Measurements from ENCODE around the gene FAIM2. TPM values are rescaled to one million over a fixed set of nuclear protein-coding genes. Genes with fewer than 3 reads are reported as not detected.
A peak's percentile ranks its signal among the peaks of the same experiment; 100 is the strongest.

FAIM2 gene
- total RNA-seq, 1 experiment from 2014 or later, result 0.49 TPM

GRCh38 chr12:49895773-49896172, 7.9 kb downstream of the FAIM2 start:
- Histone ChIP-seq H3K4me1 (ENCODE audit: control insufficient read depth, insufficient read depth, low read length) (no peaks in the 10 kb centered on the region; the same call in 1 of the 2 replicates), H3K4me3 (ENCODE audit: low read depth in 2 of 2, low read length in 2 of 2) (no peak overlapping the region), H3K27me3 (ENCODE audit: control insufficient read depth, insufficient read depth, low read length) (no peaks in the 10 kb centered on the region), H3K27ac (ENCODE audit: low read length) (peak overlapping the region; percentile 34; the same call in 1 of the 2 replicates), H3K36me3 (ENCODE audit: control insufficient read depth, insufficient read depth, low read length) (no peaks in the 10 kb centered on the region), H3K9me3 (ENCODE audit: control insufficient read depth, insufficient read depth, low read depth, low read length) (no peaks in the 10 kb centered on the region)
- ATAC-seq (no peak), DNase-seq (ENCODE audit: low read depth, low spot score) (no peak)
- in situ Hi-C loops (cut with HindIII; ENCODE audit: low pct_unique_long_range_greater_than_20kb, low sequenced_read_pairs) (no loop called here), intact Hi-C loops (cut with micrococcal nuclease; ENCODE audit: unreplicated experiment) (no loop called here)
- CTCF ChIA-PET, result no interaction called here
- TF ChIP-seq SIN3A (IDR thresholded peaks at IDR 0.05; ENCODE audit: borderline replicate concordance, insufficient read depth, low read depth, low read length), result no peak
- TF ChIP-seq POLR2AphosphoS5 (IDR thresholded peaks at IDR 0.05; ENCODE audit: low read depth, low read length), result no peak
- no peak for TF ChIP-seq TCF7L2 (IDR thresholded peaks at IDR 0.05; ENCODE audit: low read depth, low read length)
- no peak for TF ChIP-seq REST (IDR thresholded peaks at IDR 0.05; ENCODE audit: insufficient read depth in 1 of 2, low read depth in 2 of 2, low read length in 1 of 2)
- no peak for TF ChIP-seq CTCF (IDR thresholded peaks at IDR 0.05)
- POLR2A ChIA-PET, result no interaction called here
- BruUV-seq (replicated peaks), result no TSS peak

- no TSS peak for BruUV-seq (replicated peaks)
- intact Hi-C loops (cut with micrococcal nuclease; ENCODE audit: unreplicated experiment), result no loop called here
- DNase-seq (ENCODE audit: low read depth, low spot score) (no peak), ATAC-seq (no peak)
- H3K9me3 ChIP-seq (ENCODE audit: control insufficient read depth, insufficient read depth, low read depth, low read length), result no peaks in the 10 kb centered on the region
- in situ Hi-C loops (cut with HindIII; ENCODE audit: low pct_unique_long_range_greater_than_20kb, low sequenced_read_pairs), result no loop called here
- POLR2A ChIA-PET, result no interaction called here
- TF ChIP-seq CTCF (IDR thresholded peaks at IDR 0.05) (no peak), POLR2AphosphoS5 (IDR thresholded peaks at IDR 0.05; ENCODE audit: low read depth, low read length) (no peak), REST (IDR thresholded peaks at IDR 0.05; ENCODE audit: insufficient read depth in 1 of 2, low read depth in 2 of 2, low read length in 1 of 2) (no peak), TCF7L2 (IDR thresholded peaks at IDR 0.05; ENCODE audit: low read depth, low read length) (no peak), SIN3A (IDR thresholded peaks at IDR 0.05; ENCODE audit: borderline replicate concordance, insufficient read depth, low read depth, low read length) (no peak)
- H3K4me3 ChIP-seq (ENCODE audit: low read depth in 2 of 2, low read length in 2 of 2), result no peak overlapping the region
- H3K36me3 ChIP-seq (ENCODE audit: control insufficient read depth, insufficient read depth, low read length), result no peaks in the 10 kb centered on the region
- CTCF ChIA-PET, result no interaction called here
- H3K27me3 ChIP-seq (ENCODE audit: control insufficient read depth, insufficient read depth, low read length), result no peaks in the 10 kb centered on the region
- H3K27ac ChIP-seq (ENCODE audit: low read length), result peak overlapping the region; percentile 17; the same call in 1 of the 2 replicates
- H3K4me1 ChIP-seq (ENCODE audit: control insufficient read depth, insufficient read depth, low read length), result no peaks in the 10 kb centered on the region; the same call in 1 of the 2 replicates
These were observed 8.9 kb downstream of the FAIM2 start for GRCh38 chr12:49894751-49895148.

Data from Panc1 (cell line).